Stimulated activated CD4-positive, alpha-beta T cell treated with anti-CD3 and anti-CD28 coated beads, Interleukin-2, amount 100 ng/mL, for 24 hours (primary cell): ENCODE data around the gene TMEM108.

Source experiments
- DNase-seq, 2 donors: peaks; one replicate each; pipeline ENCODE4 v3.0.0-alpha.2; 2020

The TMEM108 gene

DNA sequence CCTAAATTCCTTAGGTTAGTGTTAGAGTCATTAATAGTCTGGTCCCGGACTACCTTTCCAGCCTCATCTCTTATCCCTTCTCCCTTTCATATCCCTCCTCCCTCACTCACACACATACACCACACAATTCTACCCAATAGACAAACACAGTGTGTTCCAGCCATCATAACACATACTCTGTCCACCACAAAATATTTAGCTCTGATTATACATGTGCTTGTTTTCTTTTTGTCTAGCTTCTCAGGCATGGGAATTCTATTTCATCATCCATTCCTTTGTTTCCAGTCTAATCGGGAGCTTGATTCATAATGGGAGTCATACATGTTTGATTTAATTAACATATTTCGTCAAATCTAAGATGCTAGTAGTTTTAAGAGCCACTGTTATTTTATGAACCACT is 199.8 kb downstream of the TMEM108 start:
- DNase-seq = no peak

DNA sequence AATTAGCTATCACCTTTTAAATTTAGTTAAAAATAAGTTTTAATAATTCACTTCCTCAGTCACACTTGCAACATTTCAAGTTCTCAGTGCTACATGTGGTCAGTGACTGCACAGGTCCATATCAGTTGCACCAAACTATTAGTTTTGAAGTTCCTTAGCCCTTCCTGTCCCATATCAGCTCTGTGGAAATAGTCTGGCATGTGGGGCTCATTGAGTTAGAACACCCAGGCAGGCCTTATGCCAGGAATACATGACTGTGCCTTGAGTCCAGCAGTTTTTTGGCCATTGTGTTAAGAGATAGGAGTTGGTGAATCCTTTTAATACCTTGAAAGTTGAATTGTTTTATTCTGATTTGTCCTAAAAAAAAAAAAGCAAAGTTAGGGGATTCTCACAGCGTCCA is 207.9 kb downstream of the TMEM108 start:
- DNase-seq = no peak

DNA sequence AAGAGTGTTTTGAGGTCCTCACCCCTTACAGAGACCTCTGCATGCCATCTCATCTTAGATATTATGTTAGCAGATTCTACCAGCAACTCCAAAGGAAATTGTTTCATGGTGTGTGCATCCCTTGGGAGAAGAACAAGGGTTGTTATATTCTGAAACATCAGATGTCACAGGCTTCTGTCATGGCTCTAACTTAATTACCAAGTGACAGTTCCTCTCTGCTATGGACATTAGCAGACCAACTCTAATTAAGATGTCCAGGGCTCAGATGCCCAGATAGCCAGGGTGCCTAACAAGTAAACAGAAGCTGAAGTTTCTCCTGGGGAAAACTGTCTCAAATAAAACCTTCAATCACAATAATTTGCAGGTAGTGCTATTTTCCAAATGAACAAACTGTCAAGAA is 208.6 kb downstream of the TMEM108 start:
- DNase-seq = no peak

DNA sequence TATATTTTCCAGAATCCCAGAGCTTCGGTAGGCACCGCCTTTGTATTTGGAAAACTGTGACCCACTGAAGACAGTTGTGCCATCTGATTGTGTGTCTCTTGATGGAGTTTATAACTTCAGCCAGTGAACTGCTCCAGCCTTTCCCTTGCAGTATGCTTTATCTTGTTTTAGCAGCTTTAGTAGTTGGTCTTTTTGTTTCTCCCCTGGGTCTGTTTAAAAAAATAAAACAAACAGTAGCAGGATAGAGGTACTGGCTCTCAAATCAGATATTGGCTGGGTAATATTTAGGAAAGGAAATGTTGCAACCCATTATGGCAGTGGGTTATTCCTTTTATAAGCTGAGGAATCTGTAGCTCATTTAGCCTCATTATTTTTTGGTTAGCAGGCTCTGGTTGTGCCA is 210.2 kb downstream of the TMEM108 start:
- DNase-seq = no peak

DNA sequence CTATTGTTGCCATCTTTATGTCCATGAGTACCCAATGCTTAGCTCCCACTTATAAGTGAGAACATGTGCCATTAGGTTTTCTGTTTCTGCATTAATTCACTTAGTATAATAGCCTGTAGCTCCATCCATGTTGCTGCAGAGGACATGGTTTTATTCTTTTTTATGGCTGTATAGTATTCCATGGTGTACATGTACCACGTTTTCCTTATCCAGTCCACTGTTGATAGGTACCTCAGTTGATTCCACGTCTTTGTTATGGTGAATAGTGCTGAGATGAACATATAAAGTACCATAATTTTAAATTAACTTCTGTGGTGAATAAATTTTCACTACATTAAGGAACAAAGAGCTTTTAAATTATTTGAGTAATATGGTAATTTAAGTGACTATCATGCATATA is 211.3 kb downstream of the TMEM108 start:
- no peak for DNase-seq

DNA sequence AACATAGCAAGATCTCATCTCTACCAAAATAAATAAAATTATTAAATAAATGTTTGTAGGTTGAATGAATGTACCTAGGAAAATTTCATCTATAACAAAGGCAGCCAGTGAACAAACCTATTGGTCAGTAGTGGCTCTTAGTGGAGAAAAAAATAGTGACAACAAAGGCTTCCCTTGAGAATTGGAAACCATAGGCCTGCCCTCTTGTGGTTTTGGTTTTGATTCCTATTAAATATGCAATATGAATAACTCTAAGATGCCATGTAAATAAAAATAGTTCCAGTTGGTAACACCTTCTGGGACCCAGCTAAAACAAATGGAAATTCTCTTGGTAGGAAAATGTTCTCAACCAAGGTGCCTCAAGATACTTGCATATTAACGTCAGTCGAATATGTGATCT is 216.0 kb downstream of the TMEM108 start:
- DNase-seq = no peak

DNA sequence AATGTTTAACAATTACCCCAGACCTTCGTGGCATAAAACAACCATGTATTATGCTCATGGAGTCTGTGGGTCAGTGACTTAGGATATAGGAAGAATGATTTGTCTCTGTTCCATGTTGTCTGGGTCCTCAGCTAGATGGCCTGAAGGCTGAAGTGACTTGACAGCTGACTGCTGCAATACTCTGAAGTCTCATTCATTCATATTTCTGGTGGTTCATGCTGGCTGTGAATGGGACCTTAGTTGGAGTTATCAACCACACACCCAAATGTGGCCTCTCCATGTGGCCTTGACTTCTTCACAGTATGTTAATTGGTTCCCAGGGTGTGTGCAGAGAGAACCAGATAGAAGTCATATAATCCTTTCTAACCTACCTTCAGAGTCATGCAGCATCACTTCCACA is 216.5 kb downstream of the TMEM108 start:
- DNase-seq = no peak

DNA sequence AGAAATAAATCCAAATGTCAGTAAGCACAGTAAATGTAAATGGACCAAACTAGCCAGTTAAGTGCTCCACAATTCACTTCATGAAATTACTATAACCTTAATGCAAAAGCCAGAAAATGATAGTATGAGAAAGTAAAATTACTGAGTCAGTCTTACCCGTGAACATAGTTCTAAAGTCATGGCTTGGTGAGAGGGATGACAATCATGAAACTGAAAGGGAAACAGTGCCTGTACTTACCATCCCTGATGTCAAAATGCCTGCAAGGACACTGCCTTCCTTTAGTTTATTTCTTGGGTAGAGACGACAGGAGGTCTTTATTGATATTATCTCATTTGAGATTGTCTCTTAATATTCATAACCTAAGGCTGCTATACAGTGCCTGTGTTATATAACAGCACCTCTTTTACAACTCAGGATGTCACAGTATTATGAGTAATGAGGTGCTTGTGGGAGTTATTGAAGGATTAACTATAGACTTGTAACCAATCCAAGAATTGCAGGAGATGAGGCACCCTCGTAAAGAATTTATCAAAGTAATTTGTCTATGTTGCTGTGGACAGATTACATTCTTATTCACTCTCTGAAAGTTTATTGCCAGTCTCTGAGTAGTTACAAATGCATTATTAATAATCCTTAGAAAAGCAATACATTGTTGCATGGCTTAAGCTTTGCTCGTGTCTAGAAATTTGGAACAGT is 218.7 kb downstream of the TMEM108 start:
- no peak for DNase-seq

DNA sequence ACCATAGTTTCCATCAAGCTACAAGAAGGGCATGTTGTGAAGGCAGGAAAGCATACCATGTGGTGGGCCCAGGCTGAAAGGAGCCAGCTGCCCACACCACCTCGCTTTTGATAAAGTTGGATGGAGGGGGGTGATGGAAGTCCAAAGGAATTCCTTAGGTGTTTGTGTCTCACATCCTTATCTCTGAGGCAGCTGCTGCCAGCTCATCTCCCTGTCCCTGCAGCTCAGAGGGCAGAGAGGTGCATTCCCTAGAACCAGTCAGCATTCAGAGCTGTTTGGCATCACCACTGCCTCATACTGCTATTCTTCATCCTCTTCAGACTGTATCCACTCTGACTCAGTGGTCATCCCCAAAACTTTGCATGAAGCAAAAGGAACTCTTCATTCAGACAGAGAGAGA is 220.2 kb downstream of the TMEM108 start:
- DNase-seq = no peak

DNA sequence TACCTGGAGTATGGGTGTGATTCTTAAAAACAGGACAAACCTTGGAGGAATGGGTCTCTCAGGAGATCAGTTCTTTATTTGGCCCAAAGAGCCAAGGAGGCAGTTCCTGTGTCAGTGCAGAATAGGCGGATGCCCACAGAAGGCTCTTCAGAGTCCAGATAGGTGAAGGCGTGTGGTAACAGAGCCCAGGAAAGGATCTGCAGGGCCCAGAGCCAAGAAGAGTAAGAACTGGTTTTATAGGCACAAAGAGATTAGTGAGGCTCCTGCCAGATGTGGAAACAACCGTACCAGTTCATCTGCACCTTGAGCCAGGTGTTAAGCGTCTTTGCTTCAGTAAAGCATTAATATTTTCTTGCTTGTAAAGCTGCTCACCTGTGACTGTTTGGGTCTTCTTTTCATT is 221.6 kb downstream of the TMEM108 start:
- no peak for DNase-seq

DNA sequence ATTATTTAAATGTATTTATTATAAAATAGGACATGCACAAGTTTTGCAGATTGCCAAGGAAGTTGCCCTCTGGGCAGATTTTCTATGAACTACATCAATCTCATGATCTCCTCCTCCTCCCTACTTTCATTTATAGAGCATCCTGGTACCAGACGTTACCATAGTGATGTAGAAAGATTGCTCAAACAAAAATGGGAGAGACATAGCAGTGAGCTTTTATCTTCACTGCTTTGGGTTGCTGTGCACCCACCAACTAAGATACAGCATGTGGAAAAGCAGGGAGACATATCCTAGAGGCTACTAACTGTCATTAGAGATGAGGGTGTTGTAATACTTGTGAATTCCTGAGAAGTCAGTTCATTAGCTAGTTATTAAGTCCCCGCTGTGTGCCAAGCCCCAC is 224.1 kb downstream of the TMEM108 start:
- no peak for DNase-seq

DNA sequence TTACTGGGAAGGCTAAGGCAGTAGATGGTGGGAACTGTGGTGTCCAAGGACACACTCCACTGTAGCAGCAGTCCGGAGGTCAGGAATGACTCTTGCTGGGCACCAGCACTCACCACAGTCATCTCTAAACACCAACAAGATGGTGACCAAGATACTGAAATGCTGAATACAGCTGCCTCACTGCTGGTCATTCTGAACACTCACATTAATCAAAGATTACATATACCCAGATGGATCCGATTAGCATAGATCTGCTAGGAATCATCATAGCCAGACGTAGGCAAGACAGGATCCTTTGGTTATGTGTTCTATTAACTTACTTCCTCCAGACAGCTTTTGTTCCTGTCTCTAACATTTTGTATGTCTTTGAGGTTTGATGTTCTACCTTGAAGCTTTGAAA is 226.7 kb downstream of the TMEM108 start:
- DNase-seq = no peak

DNA sequence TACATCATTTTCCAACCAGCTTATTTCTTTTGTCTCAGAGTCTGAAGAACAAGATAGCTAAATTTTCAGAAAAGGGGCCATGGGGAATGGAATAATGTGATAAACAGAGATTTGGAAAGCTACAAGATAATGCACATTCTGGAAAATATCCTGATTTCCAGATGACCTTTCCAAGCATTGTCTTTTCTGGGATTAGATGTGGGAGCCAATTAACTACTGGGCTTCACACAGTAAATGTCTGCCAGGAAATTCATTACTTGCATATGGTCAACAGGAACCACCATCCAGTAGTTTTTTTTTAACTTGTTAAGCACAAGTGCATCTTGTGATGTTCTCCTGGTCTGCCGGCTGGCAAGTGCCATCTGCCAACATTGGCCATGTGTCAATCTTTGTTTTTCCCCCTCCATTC is 230.5 kb downstream of the TMEM108 start:
- DNase-seq = no peak

DNA sequence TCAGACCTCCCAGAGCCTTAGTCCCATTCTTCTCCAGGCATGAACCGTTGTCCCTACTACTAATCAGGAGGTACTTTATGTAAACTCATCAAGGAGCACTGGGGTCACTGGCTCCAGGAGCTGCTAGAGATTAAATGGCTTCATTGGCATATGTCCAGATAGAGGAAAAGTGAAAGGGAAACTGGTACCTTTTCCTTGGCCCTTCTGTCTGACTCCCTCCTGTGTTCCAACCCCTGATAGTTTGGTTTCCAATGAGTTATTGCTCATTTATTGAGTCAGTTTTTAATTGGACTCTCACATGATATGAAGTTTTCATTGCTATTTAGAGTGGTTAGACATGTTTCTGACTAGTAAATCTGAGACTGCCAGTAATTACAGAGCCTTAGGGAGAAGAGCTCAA is 231.2 kb downstream of the TMEM108 start:
- no peak for DNase-seq

DNA sequence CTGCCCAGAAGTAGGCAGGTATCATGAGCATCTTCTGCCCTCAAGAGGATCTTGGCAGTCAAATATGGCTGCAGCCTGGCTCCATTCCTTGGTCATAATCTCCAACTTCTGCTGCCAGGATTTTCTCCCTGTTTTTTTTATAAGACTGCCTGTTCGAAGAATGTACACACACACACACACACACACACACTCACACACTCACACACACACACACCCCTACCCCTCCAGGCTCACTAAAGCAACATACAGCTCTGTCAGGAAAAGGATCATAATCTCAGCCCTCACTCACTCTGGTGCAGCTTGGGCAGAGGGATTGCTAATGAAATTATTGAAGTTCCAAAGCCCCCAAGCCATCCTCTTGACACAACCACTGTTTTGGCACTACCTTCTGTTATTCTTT is 232.4 kb downstream of the TMEM108 start:
- no peak for DNase-seq

DNA sequence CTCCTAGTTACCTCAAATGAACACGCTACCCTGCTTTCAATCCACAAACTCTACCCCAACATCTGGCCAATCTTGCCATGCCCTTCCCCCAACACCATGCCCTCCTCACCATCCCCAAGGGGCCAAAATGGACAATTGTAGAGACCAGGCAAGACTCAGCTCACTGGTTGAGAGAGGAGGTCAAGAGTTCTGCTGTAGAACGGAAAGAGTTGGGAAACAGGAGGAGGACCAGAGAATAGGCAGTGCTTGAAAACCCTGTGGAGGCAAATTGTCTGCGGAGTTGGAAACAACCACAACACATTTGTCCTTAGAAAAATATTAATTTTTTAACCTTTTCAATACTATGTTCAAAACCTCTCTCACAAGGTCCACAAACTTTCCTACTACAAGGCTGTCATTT is 232.9 kb downstream of the TMEM108 start:
- DNase-seq = no peak

DNA sequence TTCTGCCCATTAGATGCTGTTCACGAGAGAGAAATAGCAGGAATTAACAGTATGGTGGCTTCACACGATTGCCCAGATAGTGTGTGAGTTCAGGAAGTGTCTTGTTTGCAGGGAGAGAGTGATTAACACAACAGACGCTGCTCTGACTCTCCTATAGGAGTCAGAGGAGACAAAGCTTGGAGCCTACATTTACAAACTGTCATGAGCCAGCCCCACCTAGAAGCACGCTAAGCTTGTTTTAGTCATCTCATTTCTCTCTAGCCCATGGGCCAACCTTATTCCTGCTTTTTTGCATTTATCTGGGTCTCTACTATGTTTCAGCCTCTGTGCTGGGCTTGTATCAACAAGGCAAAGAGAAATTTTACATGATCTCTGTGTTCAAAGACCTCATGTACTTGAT is 233.3 kb downstream of the TMEM108 start:
- no peak for DNase-seq

DNA sequence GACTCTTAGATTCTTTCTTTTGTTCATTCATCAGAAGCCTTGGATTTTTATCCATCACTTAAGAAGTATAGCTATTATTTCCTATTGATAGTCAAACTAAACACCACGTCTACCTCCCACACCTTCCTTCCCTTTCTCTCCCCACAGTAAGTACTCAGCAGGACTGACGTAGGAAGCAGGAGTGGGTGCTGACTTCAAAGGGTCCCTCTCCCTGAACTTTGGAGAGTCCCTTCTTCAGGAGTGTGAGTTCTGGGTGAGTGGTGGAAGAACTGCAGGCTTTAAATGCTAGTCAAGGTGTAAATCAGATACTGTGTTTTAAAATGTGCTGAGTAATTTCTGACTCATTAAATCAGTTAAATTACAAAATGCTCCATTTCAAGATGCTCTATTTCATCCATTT is 235.2 kb downstream of the TMEM108 start:
- no peak for DNase-seq

DNA sequence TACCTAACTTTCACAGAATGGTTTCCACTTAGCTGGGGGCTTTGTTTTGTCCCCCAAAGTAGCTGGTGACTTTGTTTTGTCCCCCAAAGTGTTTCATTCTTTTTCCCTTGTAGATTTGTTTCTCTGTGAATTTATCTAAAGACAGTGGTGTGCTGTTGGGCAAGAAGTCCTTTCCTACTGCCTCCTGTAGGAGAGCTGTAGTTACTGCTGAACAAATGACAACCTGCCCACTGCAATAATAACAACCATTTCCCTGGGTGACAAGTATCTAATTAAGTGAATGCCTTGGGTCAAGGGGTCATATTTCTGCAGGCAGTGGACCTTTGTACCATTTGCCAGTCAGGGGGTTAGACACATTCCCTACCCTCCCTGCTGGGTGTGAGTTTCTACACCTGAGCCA is 236.3 kb downstream of the TMEM108 start:
- DNase-seq = no peak

DNA sequence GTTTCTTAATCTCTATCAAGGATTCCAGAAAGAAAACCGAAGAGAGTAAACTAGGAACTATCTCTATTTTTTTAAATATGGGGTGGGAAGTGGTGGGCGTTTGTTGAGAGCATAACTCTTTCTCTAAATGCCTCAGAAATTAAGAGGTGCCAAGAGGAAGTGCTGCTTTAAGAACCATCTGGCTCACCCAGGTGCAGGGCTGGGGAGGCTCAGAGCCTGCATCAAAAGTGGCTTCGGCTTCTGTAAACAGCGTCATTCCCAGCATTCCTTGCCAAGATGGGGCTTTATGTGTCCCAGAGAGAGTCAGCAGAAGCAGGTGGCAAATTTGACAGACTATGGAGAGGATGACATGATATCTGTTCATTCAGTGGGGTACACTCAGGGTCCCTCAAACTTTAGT is 238.4 kb downstream of the TMEM108 start:
- no peak for DNase-seq

DNA sequence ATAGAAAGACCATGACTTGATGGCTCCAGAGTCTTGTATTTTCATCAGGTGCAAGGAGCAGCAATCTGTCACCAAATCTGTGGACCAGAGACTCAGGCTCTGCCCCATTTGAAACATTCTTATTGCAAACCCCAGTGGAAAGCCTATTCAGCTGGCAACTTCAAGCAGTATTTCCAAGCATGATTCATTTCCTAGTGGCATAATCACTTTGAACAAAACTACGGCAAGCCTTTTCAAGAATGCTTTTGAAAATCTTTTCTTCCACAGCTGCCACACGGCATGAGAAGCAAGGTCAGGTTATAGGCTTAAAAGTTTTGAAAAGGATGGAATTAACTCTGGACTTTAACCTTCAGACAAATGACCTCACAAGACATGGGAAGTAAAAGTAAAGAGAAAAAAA is 239.6 kb downstream of the TMEM108 start:
- no peak for DNase-seq

DNA sequence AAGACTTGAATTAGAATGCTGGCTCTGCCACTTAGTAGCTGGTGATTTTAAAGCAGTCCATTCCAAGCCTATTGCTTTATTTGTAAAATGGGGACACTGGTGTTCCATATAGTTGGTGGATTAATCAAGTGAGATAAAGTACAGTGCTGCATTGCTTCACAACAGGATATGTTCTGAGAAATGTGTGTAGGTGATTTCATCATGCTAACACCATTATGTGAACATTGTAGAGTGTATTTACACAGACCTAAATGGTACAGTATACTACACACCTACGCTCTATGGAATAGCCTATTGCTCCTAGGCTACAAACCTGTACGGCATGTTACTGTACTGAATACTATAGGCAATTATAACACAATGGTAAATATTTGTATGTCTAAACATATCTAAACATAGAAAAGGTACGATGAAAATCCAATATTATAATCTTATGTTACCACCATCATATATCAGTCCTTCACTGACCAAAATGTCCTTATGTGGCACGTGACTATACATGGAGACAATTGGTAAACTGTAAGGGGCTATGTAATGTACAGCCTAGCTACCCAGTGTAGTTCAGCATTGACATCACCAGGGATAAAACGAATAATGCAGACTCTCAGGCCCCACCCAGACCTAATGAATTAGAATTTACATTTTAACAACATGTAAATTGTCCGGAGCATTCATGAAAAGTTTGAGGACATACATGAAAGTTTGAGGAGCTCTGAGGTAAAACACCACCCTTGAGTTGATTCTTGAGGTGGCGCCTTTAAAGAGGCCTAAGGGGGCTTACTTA is 240.3 kb downstream of the TMEM108 start:
- DNase-seq = no peak

DNA sequence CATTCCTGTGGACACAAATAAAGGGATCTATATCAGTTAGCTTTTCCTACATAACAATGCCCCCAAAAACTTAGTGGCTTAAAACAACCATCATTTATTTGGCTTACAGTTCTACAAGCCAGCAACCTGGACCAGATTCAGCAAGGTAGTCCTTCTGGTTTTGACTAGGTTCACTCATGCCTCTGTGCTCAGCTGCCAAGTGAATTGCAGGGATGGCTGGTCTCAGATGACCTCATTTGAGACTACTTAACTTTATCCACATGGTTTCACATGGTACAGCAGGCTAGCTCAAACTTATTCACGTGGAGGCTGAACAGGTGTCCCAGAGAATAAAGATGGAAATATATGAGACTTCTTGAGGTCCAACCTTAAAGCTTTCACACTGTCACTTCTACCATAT is 242.4 kb downstream of the TMEM108 start:
- no peak for DNase-seq

DNA sequence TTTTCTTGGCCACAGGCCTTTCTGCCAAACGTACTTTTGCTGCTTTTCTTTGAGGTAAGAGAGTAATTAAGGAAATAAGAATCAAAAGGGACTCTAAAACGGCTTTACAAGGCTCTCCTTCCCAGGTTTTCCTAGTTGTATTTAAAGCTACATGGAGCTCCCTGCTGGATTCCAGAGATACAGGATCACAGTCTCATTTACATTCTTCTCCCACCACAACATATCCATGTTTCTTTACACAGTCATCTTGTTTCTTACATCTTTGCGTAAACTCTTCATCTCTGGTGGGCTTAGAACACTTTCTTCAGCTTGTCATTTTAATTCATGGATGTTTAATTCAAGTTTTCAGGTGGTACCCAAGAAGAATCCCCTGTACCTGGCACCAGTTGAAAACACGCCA is 244.0 kb downstream of the TMEM108 start:
- no peak for DNase-seq
